ENCODE measurements around the gene IDH2. TPM values are rescaled to one million over a fixed set of nuclear protein-coding genes. Genes with fewer than 3 reads are reported as not detected.

Gene IDH2
- total and polyA plus RNA-seq, 10 of the 15 experiments (the other 5 are each of a cell fraction or from before 2014, with no cell fraction given) = 2.3 to 358 (median 242) TPM

- TF ChIP-seq NFYA (IDR thresholded peaks at IDR 0.05; ENCODE audit: borderline replicate concordance, low read depth, low read length) (no peak), NR2C2 (IDR thresholded peaks at IDR 0.05; ENCODE audit: borderline replicate concordance, control insufficient read depth, insufficient read length, low read depth) (no peak), BRCA1 (IDR thresholded peaks at IDR 0.05; ENCODE audit: low read depth, low read length) (no peak), CUX1 (IDR thresholded peaks at IDR 0.05; ENCODE audit: insufficient replicate concordance, low read depth, low read length) (no peak), KAT2A (conservative IDR thresholded peaks at IDR 0.05; ENCODE audit: control insufficient read depth, low read depth, low read length) (no peak), SMC3 (IDR thresholded peaks at IDR 0.05; ENCODE audit: borderline replicate concordance, low read length) (no peak), ZNF274 (IDR thresholded peaks at IDR 0.05; ENCODE audit: insufficient read depth, insufficient read length) (no peak), TAF1 (IDR thresholded peaks at IDR 0.05; ENCODE audit: borderline replicate concordance, low read depth, low read length) (no peak), ASH2L (IDR thresholded peaks at IDR 0.05; ENCODE audit: borderline replicate concordance, low read depth) (no peak), MXI1 (IDR thresholded peaks at IDR 0.05; ENCODE audit: low read depth, low read length) (no peak), IRF5 (IDR thresholded peaks at IDR 0.05; ENCODE audit: borderline replicate concordance) (no peak), POLR2AphosphoS5 (IDR thresholded peaks at IDR 0.05; ENCODE audit: low read length) (no peak), RAD21 (IDR thresholded peaks at IDR 0.05; ENCODE audit: insufficient read depth, low read depth, low read length) (no peak), GATAD2B (conservative IDR thresholded peaks at IDR 0.05; ENCODE audit: low read depth) (no peak), STAT1 (conservative IDR thresholded peaks at IDR 0.05) (no peak), HDAC6 (IDR thresholded peaks at IDR 0.05; ENCODE audit: unreplicated experiment) (no peak)
- H3K4me1 ChIP-seq (ENCODE audit: control insufficient read depth, insufficient read depth, low read length) = no peaks in the 10 kb centered on the region
- RAD21 ChIA-PET (ENCODE audit: unreplicated experiment) = no interaction called here
- in situ Hi-C loops (cut with MboI) = no loop called here
- H3K36me3 ChIP-seq (ENCODE audit: control insufficient read depth in 2 of 2, insufficient read depth in 2 of 2, low read length in 1 of 2) = no peaks in the 10 kb centered on the region
- intact Hi-C loops (cut with micrococcal nuclease; ENCODE audit: unreplicated experiment) = no loop called here
- DNase-seq (ENCODE audit: low read depth, low spot score) = no peak
- CTCF ChIA-PET = no interaction called here
- no peaks in the 10 kb centered on the region for H3K79me2 ChIP-seq (ENCODE audit: control insufficient read depth, insufficient read depth, low read length)
- no peaks in the 10 kb centered on the region for H3K27me3 ChIP-seq (replicated peaks in 1 of 2; ENCODE audit: control insufficient read depth in 2 of 2, insufficient read depth in 2 of 2, low read length in 1 of 2)
- ATAC-seq = no peak
- no peak overlapping the region for H3K9ac ChIP-seq (ENCODE audit: control insufficient read depth, insufficient read depth, low read length)
- no TSS peak for BruUV-seq (replicated peaks)
- no peak for FAIRE-seq
- no peak overlapping the region for H3K27ac ChIP-seq (ENCODE audit: control insufficient read depth, insufficient read depth)
- H3K9me3 ChIP-seq (replicated peaks; ENCODE audit: control insufficient read depth, insufficient read depth, low read length) = no peaks in the 10 kb centered on the region
- H3K4me3 ChIP-seq = no peak overlapping the region
- POLR2A ChIA-PET = interaction anchor here (0.6 to 1.2 kb wide), 2 partner anchors 17 to 21 kb away, joined by 3 to 4 read pairs; no protein-coding TSS in a partner anchor
- no peak overlapping the region for H2AFZ ChIP-seq (ENCODE audit: control insufficient read depth, low read depth, low read length)
- SMC1A ChIA-PET (ENCODE audit: uncharacterized antibody, unreplicated experiment) = interaction anchor here (0.6 kb wide), 1 partner anchor 247 kb away, joined by 4 read pairs; no protein-coding TSS in a partner anchor
- no peaks in the 10 kb centered on the region for H4K20me1 ChIP-seq (ENCODE audit: control insufficient read depth, insufficient read depth)
- H3K4me2 ChIP-seq (ENCODE audit: control insufficient read depth, insufficient read depth) = no peak overlapping the region
Measured at GRCh38 chr15:90124507-90124906, 22.2 kb upstream of the IDH2 start.

Measured in GM12878 (cell line).